ENCODE data around the gene WWC2.
"Not testable (repeated sequence)": the region's sequence is repeated elsewhere in the genome, so short reads cannot be mapped to it uniquely, and the experiment has no call there.

Gene WWC2

DNA sequence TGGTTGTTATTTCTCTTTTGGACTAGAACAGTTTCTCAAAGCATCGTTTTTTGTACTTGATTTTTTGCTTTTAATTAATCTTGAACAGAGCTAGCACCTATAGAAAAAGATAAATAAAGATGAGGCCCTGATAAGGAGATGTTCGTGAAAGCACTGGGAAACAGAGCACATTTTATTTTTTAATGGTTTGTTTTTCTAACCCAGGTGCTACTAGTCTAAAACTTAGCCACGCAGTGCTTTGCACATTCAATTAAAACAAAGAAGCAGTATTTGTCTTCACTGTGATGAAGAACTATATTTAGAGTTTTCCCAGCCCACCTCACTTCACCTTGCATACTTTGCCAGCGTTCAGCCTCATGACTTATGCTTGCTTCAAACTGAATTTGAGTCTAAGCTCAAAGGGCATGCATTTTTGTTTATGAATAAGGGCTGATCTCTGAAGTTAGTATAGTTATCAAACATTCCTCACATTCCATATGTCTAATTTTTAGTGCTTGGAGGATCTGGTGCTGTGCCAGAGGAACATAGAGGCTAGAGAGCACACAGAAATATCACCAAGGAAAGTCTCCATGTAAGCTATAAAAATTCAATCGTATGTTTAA lies 76.7 kb downstream of the WWC2 start:
- peak; percentile 43 for DNase-seq

DNA sequence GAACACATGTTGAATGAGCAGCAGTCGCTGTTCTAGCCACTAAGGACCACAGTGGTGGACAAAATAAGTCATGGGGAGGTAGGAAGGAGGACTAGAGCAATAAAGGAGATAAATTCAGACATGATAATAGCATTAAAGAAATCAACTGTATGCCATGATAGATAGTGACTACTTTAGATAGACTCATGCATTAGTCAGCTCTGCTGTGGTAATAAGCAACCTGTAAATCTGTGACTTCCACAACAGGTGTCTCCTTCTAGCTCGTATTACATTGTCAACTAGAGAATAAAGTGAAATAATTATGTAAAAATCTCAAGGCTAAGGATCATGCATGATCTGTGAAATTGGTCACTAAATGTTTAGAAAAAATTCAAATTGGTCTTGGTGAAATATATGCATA lies 77.9 kb downstream of the WWC2 start:
- DNase-seq = no peak

DNA sequence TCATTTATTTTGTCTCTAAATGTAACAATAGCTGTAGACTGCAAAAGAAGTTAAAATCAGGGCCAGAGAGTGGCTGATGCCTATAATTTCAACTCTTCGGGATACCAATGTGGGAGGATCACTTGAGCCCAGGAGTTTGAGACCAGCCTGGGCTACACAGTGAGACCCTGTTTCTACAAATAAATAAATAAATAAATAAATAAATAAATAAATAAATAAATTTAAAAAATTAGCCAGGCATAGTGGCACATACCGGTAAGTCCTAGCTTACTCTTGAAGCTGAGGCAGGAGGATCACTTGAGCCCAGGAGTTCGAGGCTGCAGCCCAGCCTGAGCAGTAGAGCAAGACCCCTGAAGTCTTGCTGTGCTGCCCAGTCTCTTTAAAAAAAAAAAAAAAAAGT lies 79.1 kb downstream of the WWC2 start:
- no peak for DNase-seq

- DNase-seq = no peak
Measured at GRCh38 chr4:183180096-183180495, 81.0 kb downstream of the WWC2 start.

DNA sequence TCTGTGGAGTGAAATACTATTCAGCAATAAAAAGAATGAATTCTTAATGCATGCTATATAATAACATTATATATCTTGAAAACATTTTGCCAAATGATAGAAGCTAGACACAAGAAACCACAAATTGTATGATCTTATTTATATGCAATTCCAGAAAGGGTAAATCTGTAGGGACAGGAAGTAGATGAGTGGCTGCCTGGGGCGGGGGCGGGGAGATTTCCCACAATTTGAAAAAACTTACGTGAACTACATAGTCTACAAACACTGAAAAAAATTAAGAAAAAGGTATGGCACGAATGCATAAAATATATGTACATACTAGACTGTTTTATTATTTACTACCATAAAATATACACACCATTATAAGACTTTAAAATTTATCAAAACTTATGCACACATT lies 81.6 kb downstream of the WWC2 start:
- DNase-seq = no peak

GRCh38 chr4:183181081-183181480 lies 82.0 kb downstream of the WWC2 start:
- DNase-seq = no peak

DNA sequence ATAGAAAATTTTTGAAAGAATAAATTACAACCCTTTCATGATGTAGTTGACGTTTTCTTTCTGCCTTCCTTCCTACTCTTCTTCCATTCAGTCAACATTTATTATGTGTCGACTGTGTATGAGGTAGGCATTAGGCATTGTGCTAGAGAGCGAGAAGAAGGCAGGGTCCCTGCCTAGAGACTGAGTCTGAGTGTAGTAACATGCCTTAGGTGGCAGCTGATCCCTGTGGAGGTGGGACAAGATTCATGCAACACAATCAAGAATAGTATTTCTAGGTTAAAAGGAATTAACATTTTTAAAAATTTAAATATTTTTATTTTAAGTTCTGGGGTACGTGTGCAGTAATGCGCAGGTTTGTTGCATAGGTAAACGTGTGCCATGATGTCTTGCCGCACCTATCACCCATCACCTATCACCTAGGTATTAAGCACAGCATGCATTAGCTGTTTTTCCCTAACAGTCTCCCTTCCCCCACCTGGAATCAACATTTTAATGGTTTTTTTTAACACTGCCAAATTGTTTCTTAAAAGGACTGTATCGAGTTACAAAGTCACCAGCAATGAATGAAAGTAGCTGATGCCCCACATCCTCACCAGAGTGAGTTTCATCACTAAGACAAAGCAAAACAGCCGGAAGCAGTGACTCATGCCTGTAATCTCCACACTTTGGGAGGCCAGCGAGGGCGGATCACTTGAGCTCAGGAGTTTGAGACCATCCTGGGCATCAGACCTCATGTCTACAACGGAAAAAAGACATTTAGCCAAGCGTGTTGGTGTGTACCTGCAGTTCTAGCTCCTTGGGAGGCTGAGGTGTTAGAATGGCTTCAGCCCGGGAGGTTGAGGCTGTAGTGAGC lies 84.0 kb downstream of the WWC2 start:
- DNase-seq = peak; percentile 94

DNA sequence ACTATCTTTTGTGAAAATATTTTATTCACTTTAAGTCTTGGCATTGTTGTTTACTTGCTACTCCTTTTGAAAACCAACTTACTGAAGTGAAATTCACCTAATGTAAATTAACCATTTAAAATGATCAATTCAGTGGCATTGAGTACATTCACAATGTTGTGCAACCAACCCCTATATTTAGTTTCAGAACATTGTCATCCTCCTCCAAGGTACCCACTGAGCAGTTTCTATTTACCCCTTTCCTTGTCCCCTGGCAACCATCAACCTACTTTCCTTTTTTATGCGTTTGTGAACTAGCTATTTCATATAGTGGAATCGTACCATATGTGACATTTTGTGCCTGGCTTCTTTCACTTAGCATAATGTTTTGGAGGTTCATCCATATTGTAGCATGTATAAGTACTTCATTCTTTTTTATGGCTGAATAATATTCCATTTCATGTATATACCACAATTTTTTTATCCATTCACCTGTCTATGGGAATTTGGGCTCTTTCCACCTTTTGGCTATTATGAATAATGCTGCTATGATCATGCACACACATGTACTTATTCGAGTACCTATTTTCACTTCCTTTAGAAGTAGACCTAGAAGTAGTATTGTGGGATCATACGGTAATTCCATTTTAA lies 85.0 kb downstream of the WWC2 start:
- DNase-seq = no peak

GRCh38 chr4:183185018-183185417 lies 86.0 kb downstream of the WWC2 start:
- peak; percentile 23 for DNase-seq

DNA sequence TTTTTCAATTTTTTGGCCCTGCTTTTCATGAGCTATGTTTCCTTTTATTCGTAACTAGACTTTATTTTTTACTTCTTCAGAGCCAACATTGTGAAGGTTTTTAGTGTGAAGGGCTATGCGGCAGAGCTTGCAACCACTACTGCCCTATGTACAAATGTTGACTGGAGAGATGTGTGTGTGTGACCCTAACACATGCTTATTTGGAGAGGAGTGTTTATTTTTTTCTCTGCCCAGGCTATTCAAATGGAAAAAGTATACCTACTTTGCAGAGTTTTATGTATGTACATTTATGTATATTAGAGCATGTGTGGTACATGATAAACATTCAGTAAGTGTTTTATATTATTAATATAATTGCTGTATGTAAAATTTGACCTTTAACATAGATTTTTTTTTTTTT lies 86.5 kb downstream of the WWC2 start:
- no peak for DNase-seq

GRCh38 chr4:183186813-183187212 lies 87.8 kb downstream of the WWC2 start:
- DNase-seq = no peak

DNA sequence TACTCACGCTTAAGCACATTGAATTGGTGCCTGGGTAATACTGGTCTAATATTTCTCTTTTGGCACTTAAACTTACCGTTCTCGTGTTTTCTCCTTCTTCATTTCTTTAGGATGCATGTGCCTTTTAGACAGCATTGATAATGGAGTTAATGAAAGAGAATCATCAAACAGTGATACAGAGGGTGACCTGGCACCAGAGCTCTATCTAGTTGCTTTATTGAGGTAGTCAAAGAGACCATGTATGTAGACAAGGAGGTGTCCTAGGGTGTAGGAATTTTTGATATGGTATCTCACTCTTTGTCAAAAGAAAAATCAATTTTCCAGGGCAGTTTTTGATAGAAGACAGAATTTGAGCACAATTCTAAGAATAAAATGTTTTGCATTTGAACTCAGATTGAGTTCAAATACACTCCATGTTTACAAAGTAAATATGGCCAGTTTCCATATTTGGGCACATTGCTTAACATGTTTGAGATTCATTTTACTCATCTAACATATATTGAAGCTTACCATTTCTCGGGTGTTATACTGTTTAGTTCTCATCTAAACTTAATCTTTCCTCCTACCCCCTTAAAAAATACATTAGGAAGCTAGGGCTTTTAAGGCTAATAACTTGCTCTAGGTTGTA lies 92.0 kb downstream of the WWC2 start:
- DNase-seq = no peak

- no peak for DNase-seq
Measured at GRCh38 chr4:183191630-183192029, 92.6 kb downstream of the WWC2 start.

GRCh38 chr4:183192571-183192970 lies 93.5 kb downstream of the WWC2 start:
- DNase-seq = no peak

DNA sequence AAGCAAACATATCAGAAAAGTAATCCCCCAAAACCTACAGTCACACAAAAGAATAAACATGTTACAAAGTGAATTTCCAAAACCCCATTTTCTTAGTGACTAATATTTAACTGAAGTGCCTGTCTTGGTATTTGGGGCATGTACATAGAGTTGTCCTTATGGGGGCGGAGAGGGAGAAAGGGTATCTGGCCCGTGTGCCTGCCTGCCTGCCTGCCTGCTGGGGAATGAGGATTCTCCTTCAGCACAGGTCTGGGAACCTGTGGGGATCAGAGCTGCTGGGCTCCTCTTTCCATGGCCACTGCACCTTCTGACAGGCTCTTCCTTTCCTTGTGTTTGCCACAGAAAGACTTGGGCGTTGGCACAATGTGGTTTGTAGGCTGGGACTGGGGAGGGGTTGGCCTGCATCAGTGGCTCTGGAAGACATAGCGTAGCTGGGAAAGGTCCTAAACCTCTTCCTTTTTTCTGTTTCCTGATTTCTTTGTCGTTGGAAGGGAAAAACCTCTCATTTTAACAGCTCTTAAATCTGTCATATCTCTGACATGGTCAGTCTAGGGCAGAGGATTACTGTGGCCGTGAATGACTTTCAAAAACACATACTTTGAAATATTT lies 94.8 kb downstream of the WWC2 start:
- not testable (repeated sequence) for DNase-seq

DNA sequence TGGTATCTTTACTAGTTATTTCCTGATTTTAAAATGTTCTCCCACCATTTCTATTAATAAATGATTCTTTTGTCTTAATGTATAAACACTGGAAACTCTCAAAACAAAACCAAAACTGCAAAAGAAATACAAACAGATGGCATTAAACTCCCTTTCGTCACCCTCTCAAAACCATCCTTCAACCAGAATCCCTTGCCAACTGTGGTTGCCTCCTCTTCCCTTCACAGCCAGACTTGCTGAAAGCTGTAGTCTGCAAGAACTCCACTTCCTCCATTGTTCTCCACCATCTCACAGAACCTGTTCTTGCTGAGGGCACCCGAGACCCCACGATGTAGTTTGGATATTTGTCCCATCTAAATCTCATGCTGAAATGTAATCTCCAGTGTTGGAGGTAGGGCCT lies 96.5 kb downstream of the WWC2 start:
- DNase-seq = no peak

DNA sequence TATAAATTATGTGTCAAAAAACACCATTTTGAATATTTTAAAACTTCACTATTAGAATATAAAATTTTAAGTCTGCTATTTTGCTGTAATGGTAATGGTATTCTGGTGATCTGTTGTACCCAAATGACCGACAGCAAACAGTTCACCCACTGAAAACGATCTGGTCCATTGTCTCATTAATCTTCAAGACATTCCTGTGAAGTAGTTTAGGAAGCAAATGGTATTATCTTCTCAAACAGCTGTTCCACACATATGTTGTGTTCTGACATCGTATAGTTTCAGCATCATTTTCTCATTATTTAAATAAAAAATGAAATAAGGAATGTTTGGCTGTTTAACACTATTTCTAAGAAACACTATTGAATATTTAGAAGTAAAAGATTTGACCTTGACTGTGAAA lies 98.1 kb downstream of the WWC2 start:
- no peak for DNase-seq

- DNase-seq = peak; percentile 52
Measured at GRCh38 chr4:183200453-183200852, 101.4 kb downstream of the WWC2 start.

DNA sequence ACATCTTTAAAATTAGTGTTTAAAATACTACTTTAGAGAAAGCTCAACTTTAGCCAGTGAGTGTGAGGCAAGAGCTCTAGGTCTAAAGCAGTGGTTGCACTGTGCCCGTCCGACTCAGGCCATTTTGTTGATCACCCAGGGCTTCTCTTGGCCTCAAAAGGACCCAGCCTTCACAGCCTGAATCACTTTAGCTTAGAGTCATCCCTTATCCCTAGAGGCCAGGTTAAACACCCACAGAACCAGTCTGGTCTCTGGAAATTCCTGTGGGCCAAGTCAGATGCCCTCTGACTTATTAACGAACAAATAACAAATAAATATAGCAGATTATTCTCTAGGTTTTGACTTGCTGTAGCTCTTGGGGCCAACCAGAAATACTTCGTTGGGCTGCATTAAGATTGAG lies 102.3 kb downstream of the WWC2 start:
- no peak for DNase-seq

DNA sequence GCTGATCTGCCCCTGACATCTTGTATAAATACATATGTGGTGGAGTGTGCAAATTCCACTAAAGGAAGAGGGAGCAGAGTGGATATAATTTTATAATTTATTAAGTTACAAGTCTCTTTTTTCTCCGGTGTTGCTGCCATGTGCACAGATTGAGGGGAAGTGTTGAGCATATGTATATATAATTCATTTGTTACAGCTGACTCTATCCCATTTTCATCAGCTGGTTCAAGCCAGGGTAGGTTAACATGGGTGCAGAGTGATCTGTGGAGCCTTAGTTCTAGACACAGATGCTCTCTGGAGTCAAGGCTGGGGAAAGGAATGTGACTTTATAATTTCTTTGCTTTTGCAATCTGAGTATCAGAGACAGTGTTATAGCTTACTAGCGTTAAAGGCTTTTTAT lies 103.5 kb downstream of the WWC2 start:
- DNase-seq = no peak

GRCh38 chr4:183204793-183205192 lies 105.7 kb downstream of the WWC2 start:
- no peak for DNase-seq

GRCh38 chr4:183205193-183205592 lies 106.1 kb downstream of the WWC2 start:
- DNase-seq = no peak

DNA sequence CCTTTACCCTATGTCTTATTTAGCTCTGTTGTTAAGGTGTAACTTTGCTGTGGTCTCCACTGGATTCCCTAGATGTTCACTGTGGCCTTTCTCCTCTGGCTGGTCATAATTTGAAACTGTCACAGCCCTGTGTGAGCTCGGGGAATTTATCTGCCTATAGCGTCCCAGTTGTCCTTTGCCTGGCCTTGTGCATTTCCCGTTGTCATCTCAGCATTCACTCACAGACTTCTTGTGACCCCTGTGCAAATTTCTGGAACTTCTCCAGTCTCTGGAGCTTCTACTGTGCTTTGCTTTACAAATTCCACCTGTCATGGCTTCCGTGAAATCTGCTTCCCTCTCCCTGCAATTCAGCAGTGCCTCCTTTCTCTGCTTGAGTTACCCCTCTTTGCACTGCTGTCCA lies 106.7 kb downstream of the WWC2 start:
- no peak for DNase-seq

Measured in kidney glomerular epithelial cell (primary cell).